Natural killer cell (primary cell): ENCODE measurements around the gene SPC24. TPM values are rescaled to one million over a fixed set of nuclear protein-coding genes. Genes with fewer than 3 reads are reported as not detected.
A peak's percentile ranks its signal among the peaks of the same experiment; 100 is the strongest.

Experiments used
- ATAC-seq, 3 donors: fragments of 150-1000 bp in 2 of 3; fragments of 200-7000 bp in 1 of 3; cut with Tn5 transposase; 1 replicate in 1 of 3; 2 replicates in 2 of 3; pipeline ENCODE4 v1.10.0; 2021; ENCODE audit warnings: mild to moderate bottlenecking in 2 of 3, moderate library complexity in 2 of 3
- DNase-seq, 2 donors: peaks; one replicate each; pipeline versions ENCODE4 v3.0.0 to v3.0.0-alpha.2; 2013 to 2021; ENCODE audit warnings: mixed read lengths in 1 of 2
- H3K27ac ChIP-seq: one replicate; pipeline ENCODE4 v1.5.1; 2013; ENCODE audit warnings: mild to moderate bottlenecking, low read length
- H3K27me3 ChIP-seq: one replicate; pipeline ENCODE4 v1.6.1; 2013; ENCODE audit warnings: low read length; ENCODE audit not compliant: control insufficient read depth, insufficient read depth
- H3K36me3 ChIP-seq: one replicate; pipeline ENCODE4 v1.6.1; 2013; ENCODE audit warnings: low read length; ENCODE audit not compliant: control insufficient read depth, insufficient read depth
- H3K4me1 ChIP-seq: one replicate; pipeline ENCODE4 v1.6.1; 2013; ENCODE audit warnings: low read length; ENCODE audit not compliant: control insufficient read depth, insufficient read depth
- H3K4me3 ChIP-seq: one replicate; pipeline ENCODE4 v1.5.1; 2013; ENCODE audit warnings: low read length
- H3K9me3 ChIP-seq: one replicate; pipeline ENCODE4 v1.6.1; 2013; ENCODE audit warnings: low read length; ENCODE audit not compliant: control insufficient read depth, insufficient read depth
- H3K27ac Mint-ChIP-seq, 2 donors: one replicate each; pipeline ENCODE4 v1.8.0; 2022; ENCODE audit warnings: mild to moderate bottlenecking in 2 of 2, mixed read lengths in 2 of 2, moderate library complexity in 1 of 2
- H3K27me3 Mint-ChIP-seq, 2 donors: one replicate each; pipeline ENCODE4 v1.8.0; 2022; ENCODE audit warnings: low read depth in 2 of 2, mixed read lengths in 2 of 2
- H3K36me3 Mint-ChIP-seq: one replicate; pipeline ENCODE4 v1.8.0; 2022; ENCODE audit warnings: mixed read lengths
- H3K4me1 Mint-ChIP-seq, 2 donors: one replicate each; pipeline ENCODE4 v1.8.0; 2022; ENCODE audit warnings: mixed read lengths in 2 of 2
- H3K4me3 Mint-ChIP-seq: one replicate; pipeline ENCODE4 v1.8.0; 2022; ENCODE audit warnings: mild to moderate bottlenecking, moderate library complexity, mixed read lengths
- H3K9me3 Mint-ChIP-seq, 2 donors: one replicate each; pipeline ENCODE4 v1.8.0; 2022; ENCODE audit warnings: mixed read lengths in 2 of 2
- CTCF ChIP-seq: fragments of 200-600 bp; IDR thresholded peaks from one replicate; pipeline ENCODE4 v1.8.0; 2022; ENCODE audit warnings: antibody characterized with exemption
- WGBS: methylation state at CpG from one replicate; pipeline ENCODE4 v1.1.7; 2013; ENCODE audit warnings: missing lambda C conversion rate; ENCODE audit not compliant: insufficient coverage; 5-methylcytosine and 5-hydroxymethylcytosine counted together
- intact Hi-C: fragments of 100-400 bp; cut with micrococcal nuclease; formaldehyde crosslinking; loops from one replicate; pipeline ENCODE4 v1.14.2; 2022
- total RNA-seq, 4 donors: library from RNA; stranded (reverse); fragments of 120-200 nt in 1 of 4; gene quantifications; one replicate each; pipeline versions ENCODE4 v1.2.3 to v1.2.4, GENCODE V29; 2013 to 2022

Gene SPC24
- total RNA-seq, 3 donors from 2014 or later (not counting 1 experiment from before 2014, with no cell fraction given), result 1.7 to 6.1 (median 4.1) TPM

GRCh38 chr19:11200931-11201330 is 45.3 kb upstream of the SPC24 start:
- Mint-ChIP-seq H3K36me3 (no peaks in the 10 kb centered on the region), H3K4me1 (peaks cover 0 to 24% of the 10 kb centered on the region in 2 donors), H3K27ac (no peak overlapping the region), H3K27me3 (peaks cover 0 to 12% of the 10 kb centered on the region in 2 donors), H3K4me3 (no peak overlapping the region), H3K9me3 (no peaks in the 10 kb centered on the region)
- DNase-seq (no peak), ATAC-seq (no peak)
- TF ChIP-seq CTCF, result no peak
- intact Hi-C loops, result no loop called here
- no peak overlapping the region for H3K27ac ChIP-seq
- no peak overlapping the region for H3K4me3 ChIP-seq
- peaks cover 13% of the 10 kb centered on the region for H3K4me1 ChIP-seq
- WGBS, result 94% methylated on average over 9 of the region's 9 CpGs
- H3K27me3 ChIP-seq, result no peaks in the 10 kb centered on the region
- H3K9me3 ChIP-seq, result no peaks in the 10 kb centered on the region
- H3K36me3 ChIP-seq, result no peaks in the 10 kb centered on the region

GRCh38 chr19:11200015-11200574 is 44.5 kb upstream of the SPC24 start:
- H3K9me3 ChIP-seq, result no peaks in the 10 kb centered on the region
- no peaks in the 10 kb centered on the region for H3K27me3 ChIP-seq
- peaks cover 0 to 29% of the 10 kb centered on the region in 2 donors for H3K4me1 Mint-ChIP-seq
- 91% methylated on average over 15 of the region's 15 CpGs for WGBS
- DNase-seq (no peak), ATAC-seq (no peak)
- H3K27me3 Mint-ChIP-seq, result peaks cover 0 to 12% of the 10 kb centered on the region in 2 donors
- H3K27ac ChIP-seq, result no peak overlapping the region
- no peaks in the 10 kb centered on the region for H3K9me3 Mint-ChIP-seq
- H3K4me1 ChIP-seq, result peaks cover 13% of the 10 kb centered on the region
- intact Hi-C loops, result no loop called here
- H3K4me3 Mint-ChIP-seq, result no peak overlapping the region
- no peak overlapping the region for H3K4me3 ChIP-seq
- TF ChIP-seq CTCF, result no peak
- no peak overlapping the region for H3K27ac Mint-ChIP-seq
- no peaks in the 10 kb centered on the region for H3K36me3 Mint-ChIP-seq
- no peaks in the 10 kb centered on the region for H3K36me3 ChIP-seq

DNA sequence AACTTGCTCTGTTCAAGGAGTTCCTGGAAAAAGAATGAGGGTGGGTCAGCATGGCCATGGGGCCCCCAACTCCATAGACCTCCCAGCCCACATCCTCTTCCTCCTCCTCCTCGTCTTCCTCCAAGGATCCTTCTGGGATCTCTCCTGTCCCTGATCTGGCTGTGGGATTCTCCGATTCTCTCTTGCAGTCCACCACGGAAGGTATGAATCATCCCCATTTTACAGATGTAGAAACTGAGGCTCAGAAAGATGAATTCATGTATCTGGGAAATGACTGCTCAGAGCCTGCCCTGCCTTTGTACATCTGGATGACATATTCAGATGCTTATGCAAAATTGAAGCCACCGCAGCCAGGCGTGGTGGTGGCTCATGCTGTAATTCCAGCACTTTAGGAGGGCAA is 43.9 kb upstream of the SPC24 start:
- TF ChIP-seq CTCF, result no peak
- ATAC-seq (no peak), DNase-seq (no peak)
- Mint-ChIP-seq H3K27ac (no peak overlapping the region), H3K9me3 (no peaks in the 10 kb centered on the region), H3K4me3 (peak overlapping the region; percentile 47), H3K36me3 (no peaks in the 10 kb centered on the region), H3K27me3 (peaks cover 0 to 12% of the 10 kb centered on the region in 2 donors), H3K4me1 (peaks cover 0 to 29% of the 10 kb centered on the region in 2 donors)
- Histone ChIP-seq H3K4me1 (peaks cover 13% of the 10 kb centered on the region), H3K27me3 (no peaks in the 10 kb centered on the region), H3K36me3 (no peaks in the 10 kb centered on the region), H3K9me3 (no peaks in the 10 kb centered on the region), H3K27ac (no peak overlapping the region), H3K4me3 (no peak overlapping the region)
- 82% methylated on average over 5 of the region's 5 CpGs for WGBS
- intact Hi-C loops, result no loop called here
